ENCODE results near the gene MTRF1. TPM values are rescaled to one million over a fixed set of nuclear protein-coding genes. Genes with fewer than 3 reads are reported as not detected.

MTRF1 gene
- total RNA-seq, 1 donor from 2014 or later: 24.9 TPM

GRCh38 chr13:41213316-41213715, 50.1 kb downstream of the MTRF1 start:
- Histone ChIP-seq H3K27me3 (no peaks in the 10 kb centered on the region), H3K27ac (no peak overlapping the region), H3K79me2 (ENCODE audit: low read depth) (no peaks in the 10 kb centered on the region), H3K4me2 (no peak overlapping the region), H3F3A (ENCODE audit: low read depth) (no peaks in the 10 kb centered on the region), H3K36me3 (no peaks in the 10 kb centered on the region), H3K4me1 (no peaks in the 10 kb centered on the region), H3K4me3 (no peak overlapping the region), H2AFZ (replicated peaks) (no peak overlapping the region), H3K9me3 (ENCODE audit: low read depth) (peaks cover 7% of the 10 kb centered on the region), H3K9ac (no peak overlapping the region), H4K20me1 (ENCODE audit: low read depth) (no peaks in the 10 kb centered on the region)
- peaks cover 8% of the 10 kb centered on the region for H3K36me3 Mint-ChIP-seq
- no peak overlapping the region for H3K4me3 Mint-ChIP-seq
- TF ChIP-seq CTCF (IDR thresholded peaks at IDR 0.05) (no peak), EZH2 (IDR thresholded peaks at IDR 0.05) (no peak), EZH2phosphoT487 (IDR thresholded peaks at IDR 0.05) (no peak)
- H3K27ac Mint-ChIP-seq: no peak overlapping the region
- peaks cover 27% of the 10 kb centered on the region for H3K9me3 Mint-ChIP-seq
- no peaks in the 10 kb centered on the region for H3K4me1 Mint-ChIP-seq
- DNase-seq (ENCODE audit: low spot score): no peak
- no peaks in the 10 kb centered on the region for H3K27me3 Mint-ChIP-seq (ENCODE audit: insufficient read depth, low read depth)

- peaks cover 31% of the 10 kb centered on the region for H3K9me3 Mint-ChIP-seq
- no peak overlapping the region for H3K4me3 ChIP-seq
Observed at GRCh38 chr13:41212881-41213280, 50.5 kb downstream of the MTRF1 start.

GRCh38 chr13:41211062-41211461, 52.3 kb downstream of the MTRF1 start:
- no peak overlapping the region for H2AFZ ChIP-seq (replicated peaks)
- DNase-seq (ENCODE audit: low spot score): no peak
- Mint-ChIP-seq H3K4me3 (no peak overlapping the region), H3K9me3 (peaks cover 35% of the 10 kb centered on the region), H3K27ac (no peak overlapping the region), H3K36me3 (peaks cover 8% of the 10 kb centered on the region), H3K27me3 (ENCODE audit: insufficient read depth, low read depth) (no peaks in the 10 kb centered on the region), H3K4me1 (no peaks in the 10 kb centered on the region)
- TF ChIP-seq CTCF (IDR thresholded peaks at IDR 0.05) (no peak), EZH2phosphoT487 (IDR thresholded peaks at IDR 0.05) (no peak), EZH2 (IDR thresholded peaks at IDR 0.05) (no peak)
- no peaks in the 10 kb centered on the region for H3K27me3 ChIP-seq
- H3K79me2 ChIP-seq (ENCODE audit: low read depth): no peaks in the 10 kb centered on the region
- H4K20me1 ChIP-seq (ENCODE audit: low read depth): no peaks in the 10 kb centered on the region
- H3K4me1 ChIP-seq: no peaks in the 10 kb centered on the region
- H3F3A ChIP-seq (ENCODE audit: low read depth): no peaks in the 10 kb centered on the region
- H3K9me3 ChIP-seq (ENCODE audit: low read depth): peaks cover 7% of the 10 kb centered on the region
- no peak overlapping the region for H3K27ac ChIP-seq
- no peaks in the 10 kb centered on the region for H3K36me3 ChIP-seq
- no peak overlapping the region for H3K9ac ChIP-seq
- no peak overlapping the region for H3K4me3 ChIP-seq
- H3K4me2 ChIP-seq: no peak overlapping the region

More at GRCh38 chr13:41212881-41213280, 50.5 kb downstream of the MTRF1 start:
- DNase-seq (ENCODE audit: low spot score): no peak
- Histone ChIP-seq H3K4me1 (no peaks in the 10 kb centered on the region), H3F3A (ENCODE audit: low read depth) (no peaks in the 10 kb centered on the region), H3K79me2 (ENCODE audit: low read depth) (no peaks in the 10 kb centered on the region), H3K27ac (no peak overlapping the region), H3K9me3 (ENCODE audit: low read depth) (peaks cover 7% of the 10 kb centered on the region), H2AFZ (replicated peaks) (no peak overlapping the region), H4K20me1 (ENCODE audit: low read depth) (no peaks in the 10 kb centered on the region), H3K4me2 (no peak overlapping the region), H3K9ac (no peak overlapping the region), H3K36me3 (no peaks in the 10 kb centered on the region), H3K27me3 (no peaks in the 10 kb centered on the region)
- H3K36me3 Mint-ChIP-seq: peaks cover 8% of the 10 kb centered on the region
- no peaks in the 10 kb centered on the region for H3K27me3 Mint-ChIP-seq (ENCODE audit: insufficient read depth, low read depth)
- H3K4me3 Mint-ChIP-seq: no peak overlapping the region
- H3K4me1 Mint-ChIP-seq: no peaks in the 10 kb centered on the region
- H3K27ac Mint-ChIP-seq: no peak overlapping the region
- TF ChIP-seq EZH2phosphoT487 (IDR thresholded peaks at IDR 0.05) (no peak), EZH2 (IDR thresholded peaks at IDR 0.05) (no peak), CTCF (IDR thresholded peaks at IDR 0.05) (no peak)

Measured in neural progenitor cell (in vitro differentiated cells).